Fibroblast of upper back skin (primary cell): Measurements from ENCODE around the gene FGFBP2.
A peak's percentile ranks its signal among the peaks of the same experiment; 100 is the strongest.

ENCODE experiments used
- DNase-seq: peaks from one replicate; pipeline ENCODE4 v3.0.0-alpha.2; 2013

FGFBP2 gene

DNA sequence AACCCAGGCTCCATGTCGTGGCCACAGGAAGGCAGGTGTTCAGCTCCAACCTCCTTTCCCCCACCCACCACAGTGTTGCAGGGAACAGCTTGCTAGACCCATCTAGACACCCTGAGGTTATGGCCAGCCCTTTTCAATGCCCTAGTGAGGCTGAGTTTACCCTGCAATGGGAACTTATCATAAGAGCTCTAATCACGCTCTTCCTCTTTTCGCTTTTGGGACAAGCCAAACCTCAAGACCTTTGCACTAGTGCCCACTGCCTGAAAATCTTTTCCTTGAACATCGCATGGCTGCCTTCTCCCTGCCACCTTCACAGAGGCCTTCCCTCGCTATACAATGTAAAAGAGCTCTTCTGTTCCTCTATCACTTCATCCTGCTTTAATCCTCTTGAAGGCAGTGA, 2.4 kb upstream of the FGFBP2 start:
- no peak for DNase-seq

DNA sequence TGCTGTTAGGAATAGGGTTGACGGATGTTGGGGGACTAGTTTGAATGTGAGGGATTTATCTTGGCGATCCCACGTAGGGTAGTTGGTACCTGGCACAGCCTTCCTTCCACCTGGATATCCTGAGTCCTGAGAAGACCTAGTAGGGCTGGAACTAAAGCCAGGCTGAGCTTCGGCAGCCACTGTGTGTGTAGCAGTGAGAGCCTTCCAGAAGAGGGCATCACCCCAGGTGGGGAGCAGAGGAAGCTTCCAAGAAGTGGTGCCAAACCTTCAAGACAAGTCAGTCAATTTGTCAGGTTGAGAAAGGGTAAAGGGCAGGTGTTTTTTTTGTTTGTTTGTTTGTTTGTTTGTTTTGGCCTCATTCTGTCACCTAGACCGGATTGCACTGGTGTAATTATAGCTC, 1.2 kb upstream of the FGFBP2 start:
- DNase-seq = no peak

DNA sequence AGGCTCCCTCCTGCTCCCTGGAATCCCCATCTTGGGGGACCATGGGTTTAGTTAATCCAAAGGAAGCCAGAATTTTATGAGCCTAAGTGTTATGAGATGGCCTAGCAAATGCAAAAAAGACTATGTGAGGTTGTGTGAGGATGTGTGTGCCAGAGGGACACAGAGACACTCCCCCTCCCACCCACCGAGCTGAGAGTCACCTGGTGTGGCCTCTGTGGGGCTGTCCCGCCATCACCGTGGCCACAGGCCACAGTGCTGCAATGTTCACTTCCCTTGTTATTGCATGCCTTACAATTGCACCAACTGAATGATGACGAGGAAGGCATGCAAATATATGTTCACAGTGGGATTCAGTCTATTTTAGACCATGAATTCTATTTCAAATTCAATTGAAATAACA, 601 bp upstream of the FGFBP2 start:
- no peak for DNase-seq

DNA sequence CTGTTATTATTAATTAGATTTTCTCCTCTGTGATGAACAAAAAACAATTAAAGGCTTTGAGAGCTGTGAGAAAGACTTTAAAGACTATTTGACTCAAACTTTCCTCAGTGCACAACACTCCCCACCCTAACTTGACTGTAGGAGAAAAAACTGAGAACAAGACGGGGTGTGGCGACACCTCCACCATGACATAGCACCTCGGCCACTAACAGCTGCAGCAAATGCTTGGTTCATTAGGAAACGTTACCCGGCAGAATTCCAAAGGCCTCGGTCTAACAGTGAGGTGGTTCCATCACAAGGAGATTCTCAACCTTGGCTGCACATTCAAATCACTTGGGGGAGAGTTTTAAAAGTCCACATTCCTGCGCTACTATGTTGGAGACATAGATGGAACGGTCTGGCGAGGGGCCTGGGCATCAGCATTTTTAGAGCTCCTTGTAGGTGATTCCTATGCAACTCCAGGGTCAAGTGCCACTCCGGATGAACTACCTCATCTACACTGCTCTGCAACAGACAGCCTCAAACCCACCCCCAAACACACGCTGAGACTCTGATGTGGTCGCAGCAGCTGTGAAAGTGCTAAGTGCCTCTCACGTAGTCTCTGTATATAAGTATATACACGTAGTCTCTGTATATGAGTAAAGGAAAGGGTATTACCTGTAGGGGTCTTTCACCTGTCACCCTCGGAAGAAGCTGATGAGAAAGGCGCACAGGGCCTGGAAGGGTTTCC, 1.0 kb downstream of the FGFBP2 start:
- DNase-seq = no peak

DNA sequence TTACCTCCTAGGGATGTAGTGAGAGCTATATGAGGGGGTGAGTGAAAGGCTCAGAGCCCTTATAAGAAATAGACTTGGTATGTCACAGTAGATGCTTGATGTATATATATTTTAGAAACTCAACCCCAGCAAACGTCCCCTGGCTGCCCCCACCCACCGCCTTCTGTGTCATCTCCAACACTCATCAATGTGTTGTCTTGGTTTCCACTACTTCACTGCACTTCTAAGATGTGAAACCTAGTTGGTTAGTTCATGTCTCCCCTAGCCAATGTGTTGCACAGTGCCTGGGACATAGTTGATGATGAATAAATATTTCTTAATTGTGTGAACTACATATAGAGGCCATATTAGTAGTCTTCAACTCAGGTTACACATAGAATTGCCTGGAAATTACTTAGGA, 4.4 kb downstream of the FGFBP2 start:
- DNase-seq = no peak

DNA sequence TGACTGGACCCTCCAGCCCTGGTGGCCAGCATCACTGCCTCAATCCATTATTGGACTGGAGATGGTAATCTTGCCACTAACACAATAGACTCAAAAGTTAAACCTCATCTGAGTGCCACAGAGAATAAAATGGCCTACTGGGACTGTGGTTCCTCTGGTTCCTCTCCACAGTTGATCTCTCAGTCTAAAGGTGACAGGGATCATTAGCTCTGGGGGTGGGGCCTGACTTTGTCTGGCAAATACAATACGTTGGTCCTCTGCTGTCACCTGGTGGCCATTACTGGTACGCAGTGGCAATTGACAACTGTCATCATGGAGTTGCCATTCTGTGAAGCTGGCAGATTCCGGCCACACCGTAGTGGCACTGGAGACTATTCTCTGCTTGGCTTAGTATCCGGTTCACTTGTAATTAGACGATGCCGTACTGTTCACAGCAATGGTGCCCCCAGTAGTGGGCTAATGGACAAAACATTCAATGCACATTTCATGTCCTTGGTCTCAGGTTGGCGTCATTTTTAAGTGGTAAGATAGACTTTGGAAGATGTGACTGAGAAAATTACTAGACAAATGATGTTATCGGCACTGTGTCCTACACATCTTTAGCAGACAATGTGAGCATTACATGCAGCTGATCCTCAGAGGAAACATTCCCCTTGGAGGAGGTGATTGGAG, 6.7 kb downstream of the FGFBP2 start:
- DNase-seq = peak; percentile 59

DNA sequence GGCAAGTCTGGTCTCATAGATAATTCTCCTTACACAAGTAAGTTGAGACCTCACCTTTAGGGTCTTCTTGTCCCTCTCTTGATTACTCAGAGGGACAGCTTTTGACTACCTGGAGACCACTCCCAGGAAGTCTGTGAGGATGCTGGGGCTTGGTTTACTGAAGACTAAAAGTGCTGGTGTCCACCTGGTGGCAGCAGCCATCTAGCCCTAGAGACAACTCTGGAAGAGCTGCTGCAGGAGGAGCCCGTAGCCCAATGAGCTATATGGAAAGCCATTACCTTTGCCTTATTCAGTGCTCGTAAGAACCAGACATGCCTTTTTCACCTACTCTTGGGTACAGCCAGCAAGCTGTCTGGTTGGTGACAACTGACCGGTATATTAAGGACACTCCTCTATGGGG, 7.3 kb downstream of the FGFBP2 start:
- peak; percentile 18 for DNase-seq

DNA sequence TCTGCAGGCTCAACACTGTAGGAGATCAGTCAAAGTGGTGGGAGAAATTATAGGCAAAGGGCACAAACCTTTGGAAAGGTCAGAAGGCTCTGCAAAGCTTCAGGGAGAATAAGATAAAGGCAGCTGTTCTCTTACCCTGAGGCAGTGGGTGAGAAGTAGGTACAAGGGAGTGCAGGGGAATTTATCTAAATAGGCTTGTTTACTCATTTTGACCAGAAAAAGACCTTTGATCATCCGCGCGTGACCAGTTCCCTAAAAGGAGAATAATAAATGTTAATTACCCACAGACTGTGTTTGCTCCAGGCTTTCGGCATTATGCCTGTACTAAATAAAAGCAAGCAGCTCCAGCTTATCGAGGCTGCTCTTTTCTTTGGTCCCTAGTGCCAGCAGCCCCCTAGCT, 9.3 kb downstream of the FGFBP2 start:
- no peak for DNase-seq

DNA sequence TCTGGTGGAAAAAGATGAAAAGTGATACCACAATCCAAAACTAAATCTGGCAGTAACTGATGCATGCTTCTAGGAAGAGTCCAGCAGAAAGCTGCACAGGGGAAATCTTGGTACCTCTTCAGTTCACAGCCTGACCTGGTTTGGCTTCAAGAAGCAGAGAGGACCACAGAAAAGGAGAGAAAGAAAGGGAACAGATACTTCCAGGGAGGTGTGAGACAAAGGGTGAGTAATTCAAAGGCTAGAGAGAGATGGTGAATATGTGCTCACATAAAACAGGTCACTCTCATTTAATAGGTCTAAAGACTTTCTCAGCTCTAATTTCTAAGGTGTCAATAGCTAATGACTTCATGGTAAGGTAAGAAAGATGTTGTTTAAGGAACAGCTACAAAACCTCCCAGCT, 11.2 kb downstream of the FGFBP2 start:
- no peak for DNase-seq

DNA sequence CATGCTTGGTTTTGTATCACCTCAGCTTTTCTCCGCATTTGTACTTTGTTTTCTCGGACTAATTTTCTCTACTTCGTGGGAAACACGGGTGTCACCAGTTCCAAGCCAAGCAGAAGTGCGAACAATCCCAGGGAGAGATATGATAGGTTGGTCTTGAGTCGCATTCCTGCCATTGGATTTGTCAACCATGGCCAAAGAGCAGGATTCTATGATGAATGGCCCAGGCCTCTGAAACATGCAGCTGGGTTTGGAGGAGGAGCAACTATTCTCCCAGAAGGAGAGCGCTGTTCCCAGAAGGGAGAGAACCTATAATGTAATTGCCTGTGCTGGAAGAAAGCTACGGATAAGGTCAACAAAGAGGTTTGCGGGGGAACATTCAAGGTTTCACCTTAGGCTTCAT, 14.1 kb downstream of the FGFBP2 start:
- no peak for DNase-seq

DNA sequence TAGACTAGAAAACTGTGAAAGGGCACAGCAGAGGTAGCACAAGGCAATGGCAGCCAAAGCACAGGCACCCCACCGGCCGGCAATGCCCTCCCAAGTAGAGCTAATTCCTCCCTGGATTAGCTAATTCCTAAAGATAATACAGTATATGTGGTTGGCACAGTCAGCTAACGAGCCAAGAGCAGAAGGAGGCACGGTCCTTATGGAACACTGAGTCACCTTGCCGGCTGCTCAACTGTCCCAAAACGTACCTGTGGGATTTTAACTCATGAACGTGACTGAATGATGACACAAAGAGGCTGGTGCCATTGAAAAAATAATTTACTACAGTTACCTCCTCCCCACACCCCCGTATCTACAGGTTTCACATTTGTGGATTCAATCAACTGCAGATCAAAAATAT, 15.3 kb downstream of the FGFBP2 start:
- no peak for DNase-seq

DNA sequence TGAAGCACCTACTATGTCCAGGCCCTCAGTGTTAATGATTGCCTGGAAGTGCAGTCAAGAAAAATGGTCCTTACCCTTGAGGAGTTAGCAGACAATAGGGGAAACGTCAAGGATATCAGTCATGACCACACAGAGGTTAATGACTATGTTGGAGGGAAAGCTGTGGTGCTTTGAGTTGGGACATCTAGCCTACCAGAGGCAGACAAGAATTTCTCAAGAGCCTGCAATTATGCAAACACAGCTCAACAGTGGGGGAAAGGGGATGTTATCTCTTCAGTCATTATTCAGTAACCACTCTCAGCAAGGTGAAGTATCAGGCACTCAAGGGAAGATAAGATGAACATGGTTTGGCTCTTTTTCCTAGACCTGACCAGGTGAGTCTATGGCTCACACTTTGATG, 17.5 kb downstream of the FGFBP2 start:
- DNase-seq = no peak

DNA sequence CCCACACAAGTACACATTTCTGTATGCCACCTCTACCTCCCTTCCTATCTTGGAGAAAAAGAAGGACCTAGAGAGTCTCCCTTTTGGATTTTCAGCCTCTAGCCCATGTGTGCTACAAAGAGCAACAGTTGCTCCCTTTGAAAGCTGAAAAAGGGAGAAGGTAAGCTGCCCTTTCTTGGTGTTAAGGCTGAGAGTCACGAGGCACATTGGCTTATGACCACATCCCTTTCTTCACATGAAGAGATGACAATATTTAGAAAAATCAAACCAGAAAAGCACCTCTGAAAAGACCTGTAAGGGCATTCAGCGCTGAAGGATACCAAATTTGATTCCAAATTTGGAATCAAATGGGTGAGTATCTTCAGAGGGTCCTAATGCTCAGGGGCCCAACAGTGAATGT, 18.1 kb downstream of the FGFBP2 start:
- no peak for DNase-seq

DNA sequence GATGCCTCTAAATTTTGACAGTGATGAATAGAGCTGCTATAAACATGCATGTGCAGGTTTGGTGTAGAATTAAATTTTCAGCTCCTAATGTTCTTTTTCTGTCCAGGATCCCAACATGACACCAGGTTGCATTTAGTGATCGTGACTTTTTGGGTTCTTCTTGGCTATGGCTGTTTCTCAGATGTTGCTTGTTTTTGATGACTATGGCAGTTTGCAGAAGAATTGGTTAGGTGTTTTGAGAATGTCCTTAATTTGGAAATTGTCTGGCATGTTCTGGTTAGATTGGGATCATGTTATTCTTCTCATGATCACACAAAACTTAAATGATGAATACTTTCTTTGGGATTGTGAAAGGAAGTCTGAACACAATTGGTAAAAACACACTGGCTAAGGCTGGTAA, 20.7 kb downstream of the FGFBP2 start:
- no peak for DNase-seq

DNA sequence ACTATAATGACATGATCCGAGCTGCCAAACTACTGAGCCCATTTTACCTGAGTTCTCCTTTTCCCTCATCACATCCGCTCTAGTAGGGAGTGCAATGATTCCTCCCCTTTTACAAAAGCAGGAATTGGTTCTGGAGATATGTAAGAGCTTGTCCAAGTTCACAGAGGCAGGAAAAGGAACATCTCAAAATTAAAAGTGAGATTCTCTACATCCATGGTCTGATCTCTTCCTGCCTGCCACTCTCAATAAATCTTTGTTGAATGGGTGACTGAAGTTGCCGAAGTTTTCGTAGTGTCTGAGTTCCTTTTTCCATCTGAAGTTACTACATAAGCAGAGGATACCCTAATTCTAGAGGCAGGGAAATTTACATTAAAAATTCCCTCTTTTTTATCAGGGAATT, 24.3 kb downstream of the FGFBP2 start, which contains the start of gene FGFBP1:
Gene FGFBP1, minus strand, starts transcription at position 101 of the 400 bp plus-strand sequence. CDS start 2,108 bp downstream, outside the sequence.
- DNase-seq = no peak

DNA sequence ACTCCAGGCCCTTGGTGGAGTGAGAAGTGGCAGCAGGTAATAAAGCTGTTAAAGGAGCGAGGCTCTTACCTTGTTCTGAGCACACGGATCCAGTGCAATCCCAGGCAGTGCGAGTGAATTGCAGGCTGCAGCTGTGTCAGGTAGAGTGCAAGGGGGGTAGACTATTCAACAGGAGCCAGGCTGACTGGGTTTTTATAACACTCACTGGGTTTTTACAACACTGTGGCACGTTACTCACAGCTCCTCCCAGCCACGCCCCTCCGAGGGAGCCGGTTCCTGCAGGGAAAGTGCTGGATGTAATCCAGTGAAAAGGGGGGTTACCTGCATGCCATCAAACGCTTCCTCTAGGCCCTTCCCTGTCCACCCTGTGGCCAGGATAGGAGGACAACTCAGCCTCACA, 24.8 kb downstream of the FGFBP2 start:
- no peak for DNase-seq

DNA sequence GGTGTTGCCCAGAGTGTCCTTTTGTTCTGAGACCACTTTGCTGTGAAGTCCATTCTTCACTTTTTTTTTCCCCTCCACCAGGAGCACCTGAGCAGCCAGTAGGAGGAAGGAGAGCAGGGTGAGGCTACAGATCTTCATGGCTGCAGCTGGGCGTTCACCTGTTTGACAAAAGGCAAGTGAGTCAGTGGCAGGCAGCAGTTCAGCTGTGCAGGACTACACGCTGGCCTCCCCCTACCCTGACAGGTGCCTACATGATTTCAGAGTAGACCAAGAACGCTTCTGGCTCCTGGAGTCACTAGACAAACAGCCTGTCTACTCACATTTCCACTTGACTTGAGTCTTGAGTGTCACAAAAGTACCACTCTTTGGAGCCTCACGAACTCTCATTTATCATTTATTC, 26.5 kb downstream of the FGFBP2 start:
- DNase-seq = no peak

DNA sequence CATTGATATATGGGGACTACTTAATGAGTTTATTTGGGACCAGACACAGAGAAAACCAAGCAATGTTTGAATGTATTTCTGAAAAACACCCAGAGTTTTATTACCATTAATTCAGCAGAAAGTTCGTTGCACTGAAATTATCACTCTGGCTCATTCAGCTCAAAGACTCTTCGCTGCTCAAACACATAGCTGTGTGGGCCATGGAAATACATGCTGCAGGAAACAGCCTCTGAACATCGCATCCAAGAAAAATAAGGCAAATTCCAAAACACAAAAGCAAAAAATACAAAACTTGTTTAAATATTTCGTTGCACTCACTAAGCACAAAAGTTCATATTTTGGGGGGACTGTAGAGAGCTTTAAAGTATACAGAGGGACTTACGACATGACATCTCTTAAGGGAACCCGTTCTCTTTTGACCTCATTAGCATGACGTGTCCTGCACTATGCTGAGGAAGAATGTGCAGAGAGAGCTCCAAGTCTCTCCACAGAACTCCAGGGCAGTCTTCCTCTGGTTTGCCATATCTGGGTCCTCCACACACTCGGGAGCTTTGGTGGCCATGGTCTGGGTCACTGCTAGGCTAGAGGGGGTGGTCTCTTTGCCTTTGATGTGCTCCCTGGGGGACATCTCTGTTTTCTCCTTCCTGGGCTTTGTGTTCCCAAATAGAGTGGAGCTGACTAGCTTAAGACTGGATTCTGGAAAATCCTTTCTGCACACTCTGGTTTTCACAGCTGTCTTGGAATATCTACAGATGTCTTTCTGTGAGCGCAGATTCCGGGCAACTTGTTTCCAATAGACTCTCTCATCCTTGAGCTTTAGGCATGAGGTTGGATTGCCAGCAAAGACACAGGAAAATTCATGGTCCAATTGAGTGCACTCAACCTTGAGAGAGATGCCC, 27.2 kb downstream of the FGFBP2 start:
- DNase-seq = no peak

DNA sequence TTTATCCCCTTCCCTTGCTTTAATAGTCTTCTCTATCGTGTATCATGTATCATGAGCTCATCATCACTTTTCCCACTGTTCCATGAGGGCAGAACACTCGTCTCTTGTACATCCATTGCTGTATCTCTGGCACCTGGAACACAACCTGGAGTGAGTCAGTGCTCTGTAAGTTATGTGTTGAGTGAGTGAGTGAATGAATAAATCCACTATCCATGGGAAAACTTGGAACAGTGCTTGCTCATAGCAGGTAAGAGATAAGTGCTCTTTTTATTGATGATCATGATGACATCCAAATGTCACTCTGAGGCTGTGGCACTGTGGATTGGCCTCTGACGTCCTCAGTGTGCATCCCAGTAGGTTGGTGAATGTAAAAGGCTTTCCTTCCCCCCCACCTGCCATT, 28.7 kb downstream of the FGFBP2 start:
- DNase-seq = no peak

DNA sequence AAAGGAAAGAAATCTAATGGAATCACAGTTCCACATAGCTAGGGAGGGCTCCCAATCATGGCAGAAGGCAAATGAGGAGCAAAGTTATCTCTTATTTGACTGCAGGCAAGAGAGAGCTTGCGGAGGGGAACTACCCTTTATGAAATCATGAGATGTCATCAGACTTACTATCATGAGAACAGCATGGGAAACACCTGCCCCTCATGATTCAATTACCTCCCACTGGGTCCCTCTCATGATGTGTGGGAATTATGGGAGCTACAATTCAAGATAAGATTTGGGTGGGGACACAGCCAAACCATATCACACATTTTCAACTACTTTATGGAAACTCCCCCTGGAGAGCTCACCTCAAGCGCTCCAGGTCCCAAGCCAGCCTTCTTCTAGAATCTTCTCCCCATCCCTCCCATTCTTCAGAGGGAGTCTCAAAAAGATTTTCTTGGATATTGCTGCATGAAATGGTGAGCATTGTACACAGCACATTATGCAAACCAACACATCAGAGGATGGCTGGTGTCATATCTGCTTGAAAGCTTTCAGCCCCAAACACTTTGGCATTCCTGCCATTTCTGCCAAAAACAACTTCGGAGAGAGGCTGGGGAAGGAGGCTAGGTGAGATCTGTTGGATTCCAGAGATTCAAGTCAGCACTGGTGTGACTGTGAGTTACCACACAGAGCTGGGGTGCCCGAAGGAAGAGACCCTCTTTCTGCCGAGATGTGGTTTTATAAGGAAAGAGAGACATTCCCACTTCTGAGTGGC, 31.3 kb downstream of the FGFBP2 start:
- no peak for DNase-seq

DNA sequence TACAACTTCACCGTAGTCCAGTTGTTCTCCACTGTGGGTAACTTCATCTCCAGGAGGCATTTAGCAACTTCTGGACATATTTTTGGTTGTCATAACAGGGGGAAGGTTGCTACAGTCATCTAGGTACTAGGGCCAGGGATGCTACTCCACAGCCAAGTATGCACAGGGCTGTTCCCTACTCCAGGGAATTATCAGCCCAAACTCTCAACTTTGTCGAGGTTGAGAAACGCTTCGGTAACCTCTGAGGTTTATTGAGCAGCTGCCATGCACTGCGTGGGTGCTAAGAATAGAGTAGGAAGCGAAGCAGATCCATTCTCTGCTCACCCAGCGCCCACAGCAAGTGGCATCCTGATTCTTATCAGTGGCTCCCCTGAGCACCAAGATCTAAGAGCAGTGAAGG, 32.7 kb downstream of the FGFBP2 start:
- no peak for DNase-seq

DNA sequence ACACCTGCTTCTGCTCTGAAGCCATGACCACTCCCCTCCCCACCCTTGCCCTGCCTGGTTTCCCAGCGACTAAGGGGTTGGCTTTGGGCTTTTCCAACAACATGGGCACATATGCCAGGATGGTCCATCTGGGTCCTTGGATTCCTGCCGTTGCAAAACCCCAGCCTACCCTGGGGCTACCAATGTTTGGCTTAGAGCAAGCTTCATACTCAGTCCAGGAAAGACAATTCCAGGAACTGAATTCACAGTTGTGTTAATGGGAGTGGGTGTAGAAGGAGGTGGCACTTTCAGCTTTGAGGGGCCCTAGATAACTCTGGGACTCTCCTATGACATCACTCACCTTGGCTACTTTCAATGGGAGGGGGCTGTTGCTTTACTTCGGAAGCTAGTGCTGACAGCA, 33.4 kb downstream of the FGFBP2 start:
- DNase-seq = no peak

DNA sequence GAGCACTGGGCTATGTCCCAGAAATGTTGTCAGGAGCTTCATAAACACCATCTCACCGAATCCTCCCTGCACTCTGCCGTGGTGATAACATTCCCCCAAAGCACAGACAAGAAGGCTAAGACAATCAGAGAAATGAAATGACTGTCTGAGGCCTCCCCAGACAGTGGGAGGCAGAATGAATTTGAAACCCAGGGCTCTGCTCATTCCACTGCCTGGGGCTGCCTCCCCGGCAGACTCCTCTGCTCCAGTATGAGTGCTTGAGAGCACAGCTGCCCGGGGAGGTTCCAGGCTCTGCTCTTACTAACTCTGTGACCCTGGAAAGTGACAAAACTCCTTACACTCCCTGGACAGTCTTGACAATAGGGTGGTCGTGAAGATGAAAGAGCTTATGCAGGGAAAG, 34.1 kb downstream of the FGFBP2 start:
- no peak for DNase-seq
